ENCODE data around the gene EIF2A. TPM values are rescaled to one million over a fixed set of nuclear protein-coding genes. Genes with fewer than 3 reads are reported as not detected.

Gene EIF2A
- total and polyA plus RNA-seq, 5 donors = 51.7 to 77.1 (median 67.0) TPM

- intact Hi-C loops (cut with DNase I) = no loop called here
- Histone ChIP-seq H3K27ac (ENCODE audit: low read length) (no peak overlapping the region), H3K27me3 (ENCODE audit: control insufficient read depth, insufficient read depth) (no peaks in the 10 kb centered on the region), H3K9me3 (ENCODE audit: control insufficient read depth, low read length) (no peaks in the 10 kb centered on the region), H3K4me3 (ENCODE audit: low read length) (no peak overlapping the region), H3K4me1 (ENCODE audit: control insufficient read depth, insufficient read depth, low read length) (no peaks in the 10 kb centered on the region)
- DNase-seq (no peak), ATAC-seq (no peak)
- WGBS = 87% methylated on average over 24 of the region's 24 CpGs
Observed at GRCh38 chr3:150520408-150520807, 26.2 kb upstream of the EIF2A start.

GRCh38 chr3:150521463-150521862, 25.1 kb upstream of the EIF2A start:
- ATAC-seq = no peak
- intact Hi-C loops (cut with DNase I) = no loop called here
- WGBS = 69% methylated on average over 2 of the region's 2 CpGs

GRCh38 chr3:150523538-150523937, 23.0 kb upstream of the EIF2A start:
- intact Hi-C loops (cut with DNase I) = no loop called here
- H3K9me3 ChIP-seq (ENCODE audit: control insufficient read depth, low read length) = no peaks in the 10 kb centered on the region
- 60% methylated on average over 2 of the region's 2 CpGs for WGBS
- no peak for DNase-seq
- peak; percentile 43 to 80 for ATAC-seq
- no peaks in the 10 kb centered on the region for H3K27me3 ChIP-seq (ENCODE audit: control insufficient read depth, insufficient read depth)
- H3K4me3 ChIP-seq (ENCODE audit: low read length) = no peak overlapping the region
- no peak overlapping the region for H3K27ac ChIP-seq (ENCODE audit: low read length)
- H3K4me1 ChIP-seq (ENCODE audit: control insufficient read depth, insufficient read depth, low read length) = no peaks in the 10 kb centered on the region

More at GRCh38 chr3:150521463-150521862, 25.1 kb upstream of the EIF2A start:
- Histone ChIP-seq H3K27me3 (ENCODE audit: control insufficient read depth, insufficient read depth) (no peaks in the 10 kb centered on the region), H3K4me1 (ENCODE audit: control insufficient read depth, insufficient read depth, low read length) (no peaks in the 10 kb centered on the region), H3K4me3 (ENCODE audit: low read length) (no peak overlapping the region), H3K27ac (ENCODE audit: low read length) (no peak overlapping the region), H3K9me3 (ENCODE audit: control insufficient read depth, low read length) (no peaks in the 10 kb centered on the region)
- DNase-seq = no peak

- Histone ChIP-seq H3K4me1 (ENCODE audit: control insufficient read depth, insufficient read depth, low read length) (no peaks in the 10 kb centered on the region), H3K27me3 (ENCODE audit: control insufficient read depth, insufficient read depth) (no peaks in the 10 kb centered on the region), H3K27ac (ENCODE audit: low read length) (no peak overlapping the region), H3K9me3 (ENCODE audit: control insufficient read depth, low read length) (no peaks in the 10 kb centered on the region), H3K4me3 (ENCODE audit: low read length) (no peak overlapping the region)
- WGBS = 60% methylated on average over 10 of the region's 10 CpGs
- intact Hi-C loops (cut with DNase I) = no loop called here
- ATAC-seq (no peak), DNase-seq (no peak)
Observed at GRCh38 chr3:150527464-150528255, 18.9 kb upstream of the EIF2A start.

- H3K27ac ChIP-seq (ENCODE audit: low read length) = no peak overlapping the region
- no peaks in the 10 kb centered on the region for H3K9me3 ChIP-seq (ENCODE audit: control insufficient read depth, low read length)
- intact Hi-C loops (cut with DNase I) = no loop called here
- no peaks in the 10 kb centered on the region for H3K27me3 ChIP-seq (ENCODE audit: control insufficient read depth, insufficient read depth)
- DNase-seq (no peak), ATAC-seq (no peak)
- no peaks in the 10 kb centered on the region for H3K4me1 ChIP-seq (ENCODE audit: control insufficient read depth, insufficient read depth, low read length)
- H3K4me3 ChIP-seq (ENCODE audit: low read length) = no peak overlapping the region
- 16% methylated on average over 2 of the region's 2 CpGs for WGBS
Observed at GRCh38 chr3:150528354-150528797, 18.2 kb upstream of the EIF2A start.

- intact Hi-C loops (cut with DNase I) = no loop called here
- Histone ChIP-seq H3K4me1 (ENCODE audit: control insufficient read depth, insufficient read depth, low read length) (no peaks in the 10 kb centered on the region), H3K27me3 (ENCODE audit: control insufficient read depth, insufficient read depth) (no peaks in the 10 kb centered on the region), H3K4me3 (ENCODE audit: low read length) (no peak overlapping the region), H3K9me3 (ENCODE audit: control insufficient read depth, low read length) (no peaks in the 10 kb centered on the region), H3K27ac (ENCODE audit: low read length) (no peak overlapping the region)
- no peak for DNase-seq
- ATAC-seq = no peak
Observed at GRCh38 chr3:150531775-150532174, 14.8 kb upstream of the EIF2A start.

- ATAC-seq (no peak), DNase-seq (no peak)
- Histone ChIP-seq H3K27ac (ENCODE audit: low read length) (no peak overlapping the region), H3K27me3 (ENCODE audit: control insufficient read depth, insufficient read depth) (no peaks in the 10 kb centered on the region), H3K4me1 (ENCODE audit: control insufficient read depth, insufficient read depth, low read length) (no peaks in the 10 kb centered on the region), H3K4me3 (ENCODE audit: low read length) (no peak overlapping the region), H3K9me3 (ENCODE audit: control insufficient read depth, low read length) (no peaks in the 10 kb centered on the region)
- 77% methylated on average over 4 of the region's 4 CpGs for WGBS
- intact Hi-C loops (cut with DNase I) = no loop called here
Observed at GRCh38 chr3:150535204-150535603, 11.4 kb upstream of the EIF2A start.

- no peaks in the 10 kb centered on the region for H3K9me3 ChIP-seq (ENCODE audit: control insufficient read depth, low read length)
- no peaks in the 10 kb centered on the region for H3K27me3 ChIP-seq (ENCODE audit: control insufficient read depth, insufficient read depth)
- DNase-seq (no peak), ATAC-seq (peak; percentile 52 to 63)
- H3K27ac ChIP-seq (ENCODE audit: low read length) = no peak overlapping the region
- no peak overlapping the region for H3K4me3 ChIP-seq (ENCODE audit: low read length)
- no peaks in the 10 kb centered on the region for H3K4me1 ChIP-seq (ENCODE audit: control insufficient read depth, insufficient read depth, low read length)
- intact Hi-C loops (cut with DNase I) = no loop called here
- 85% methylated on average over 10 of the region's 10 CpGs for WGBS
Observed at GRCh38 chr3:150538324-150539208, 8.0 kb upstream of the EIF2A start.

GRCh38 chr3:150540297-150540696, 6.3 kb upstream of the EIF2A start:
- ATAC-seq (no peak), DNase-seq (no peak)
- Histone ChIP-seq H3K27ac (ENCODE audit: low read length) (no peak overlapping the region), H3K9me3 (ENCODE audit: control insufficient read depth, low read length) (no peaks in the 10 kb centered on the region), H3K27me3 (ENCODE audit: control insufficient read depth, insufficient read depth) (no peaks in the 10 kb centered on the region), H3K4me1 (ENCODE audit: control insufficient read depth, insufficient read depth, low read length) (no peaks in the 10 kb centered on the region), H3K4me3 (ENCODE audit: low read length) (no peak overlapping the region)
- 83% methylated on average over 2 of the region's 2 CpGs for WGBS
- intact Hi-C loops (cut with DNase I) = no loop called here

GRCh38 chr3:150540991-150541390, 5.6 kb upstream of the EIF2A start:
- no peak for DNase-seq
- no peaks in the 10 kb centered on the region for H3K9me3 ChIP-seq (ENCODE audit: control insufficient read depth, low read length)
- 74% methylated on average over 3 of the region's 3 CpGs for WGBS
- no peak for ATAC-seq
- no peak overlapping the region for H3K27ac ChIP-seq (ENCODE audit: low read length)
- H3K4me3 ChIP-seq (ENCODE audit: low read length) = no peak overlapping the region
- no peaks in the 10 kb centered on the region for H3K27me3 ChIP-seq (ENCODE audit: control insufficient read depth, insufficient read depth)
- no peaks in the 10 kb centered on the region for H3K4me1 ChIP-seq (ENCODE audit: control insufficient read depth, insufficient read depth, low read length)
- intact Hi-C loops (cut with DNase I) = no loop called here

- Histone ChIP-seq H3K4me3 (ENCODE audit: low read length) (no peak overlapping the region), H3K27me3 (ENCODE audit: control insufficient read depth, insufficient read depth) (no peaks in the 10 kb centered on the region), H3K27ac (ENCODE audit: low read length) (no peak overlapping the region), H3K9me3 (ENCODE audit: control insufficient read depth, low read length) (no peaks in the 10 kb centered on the region), H3K4me1 (ENCODE audit: control insufficient read depth, insufficient read depth, low read length) (no peaks in the 10 kb centered on the region)
- 83% methylated on average over 3 of the region's 3 CpGs for WGBS
- DNase-seq (no peak), ATAC-seq (no peak)
- intact Hi-C loops (cut with DNase I) = no loop called here
Observed at GRCh38 chr3:150543128-150543527, 3.5 kb upstream of the EIF2A start.

All from right cardiac atrium (tissue), 5 donors.